Smooth muscle cell (in vitro differentiated cells): ENCODE data around the gene PTH2. TPM values are rescaled to one million over a fixed set of nuclear protein-coding genes. Genes with fewer than 3 reads are reported as not detected.

Experiments used
- DNase-seq: peaks from one replicate; lab custom pipeline; 2025; ENCODE audit not compliant: unreplicated experiment; lab: John Stamatoyannopoulos, UW
- H2AFZ ChIP-seq: fragments of 200-600 bp; sonication (generic); 2 replicates; pipeline ENCODE4 v1.6.0; 2016; ENCODE audit warnings: antibody characterized with exemption, low read depth, mild to moderate bottlenecking
- H3F3A ChIP-seq: fragments of 200-600 bp; sonication (generic); 2 replicates; pipeline ENCODE4 v1.6.0; 2017; ENCODE audit warnings: antibody characterized with exemption, low read depth
- H3K27ac ChIP-seq: fragments of 200-600 bp; sonication (generic); 2 replicates; pipeline ENCODE4 v1.5.1; 2016; ENCODE audit warnings: low read depth, mild to moderate bottlenecking
- H3K27me3 ChIP-seq: fragments of 200-600 bp; sonication (generic); 2 replicates; pipeline ENCODE4 v1.6.1; 2016; ENCODE audit warnings: low read depth, mild to moderate bottlenecking
- H3K36me3 ChIP-seq: fragments of 200-600 bp; sonication (generic); 2 replicates; pipeline ENCODE4 v1.5.1; 2016; ENCODE audit warnings: low read depth
- H3K4me1 ChIP-seq: fragments of 200-600 bp; sonication (generic); 2 replicates; pipeline ENCODE4 v1.5.1; 2016; ENCODE audit warnings: low read depth
- H3K4me2 ChIP-seq: fragments of 200-600 bp; sonication (generic); 2 replicates; pipeline ENCODE4 v1.6.0; 2016; ENCODE audit warnings: mild to moderate bottlenecking
- H3K4me3 ChIP-seq: fragments of 200-600 bp; sonication (generic); 2 replicates; pipeline ENCODE4 v1.5.1; 2016; ENCODE audit warnings: mild to moderate bottlenecking
- H3K79me2 ChIP-seq: fragments of 200-600 bp; sonication (generic); 2 replicates; pipeline ENCODE4 v1.6.0; 2016; ENCODE audit warnings: low read depth, mild to moderate bottlenecking
- H3K9ac ChIP-seq: fragments of 200-600 bp; sonication (generic); 2 replicates; pipeline ENCODE4 v1.6.0; 2016; ENCODE audit warnings: low read depth
- H3K9me3 ChIP-seq: fragments of 200-600 bp; sonication (generic); replicated peaks from 2 replicates; pipeline ENCODE4 v1.5.1; 2016; ENCODE audit warnings: low read depth
- H4K20me1 ChIP-seq: fragments of 200-600 bp; sonication (generic); 2 replicates; pipeline ENCODE4 v1.6.0; 2016; ENCODE audit warnings: low read depth
- CTCF ChIP-seq: fragments of 200-600 bp; sonication (generic); IDR thresholded peaks from 2 replicates; pipeline ENCODE4 v1.5.1; 2017; ENCODE audit warnings: borderline replicate concordance, mild to moderate bottlenecking, antibody characterized with exemption; ENCODE audit not compliant: insufficient read depth, poor library complexity, severe bottlenecking
- WGBS: methylation state at CpG from one replicate; pipeline ENCODE4 v1.1.7; 2016; ENCODE audit warnings: low lambda C conversion rate; 5-methylcytosine and 5-hydroxymethylcytosine counted together
- polyA plus RNA-seq: library from polyadenylated mRNA; unstranded; fragments of >200 nt; fragmentation: Nextera tagmentation; extraction: Ambion mirVana; gene quantifications from 2 replicates; pipeline ENCODE4 v1.2.1, GENCODE V29; 2016
- total RNA-seq: library from RNA; depleted of rRNA; stranded (reverse); fragments of >200 nt; gene quantifications from 2 replicates; pipeline ENCODE4 v1.2.3, GENCODE V29; 2014

Gene PTH2
- total and polyA plus RNA-seq, 2 experiments from 2014 or later, result not detected

- H3K9me3 ChIP-seq, result no peaks in the 10 kb centered on the region
Measured at GRCh38 chr19:49415102-49415809, 8.0 kb downstream of the PTH2 start.

GRCh38 chr19:49414256-49414655, 9.0 kb downstream of the PTH2 start:
- no peaks in the 10 kb centered on the region for H3K9me3 ChIP-seq
- H3K4me1 ChIP-seq, result no peaks in the 10 kb centered on the region
- H2AFZ ChIP-seq, result no peak overlapping the region
- no peak overlapping the region for H3K27ac ChIP-seq
- H3K27me3 ChIP-seq, result peaks cover 17% of the 10 kb centered on the region
- H4K20me1 ChIP-seq, result no peaks in the 10 kb centered on the region
- no peak for DNase-seq
- H3F3A ChIP-seq, result no peaks in the 10 kb centered on the region
- H3K4me3 ChIP-seq, result no peak overlapping the region
- H3K36me3 ChIP-seq, result no peaks in the 10 kb centered on the region
- H3K79me2 ChIP-seq, result no peaks in the 10 kb centered on the region
- no peak overlapping the region for H3K9ac ChIP-seq
- TF ChIP-seq CTCF, result no peak
- no peak overlapping the region for H3K4me2 ChIP-seq
- 95% methylated on average over 3 of the region's 3 CpGs for WGBS

More at GRCh38 chr19:49415102-49415809, 8.0 kb downstream of the PTH2 start:
- Histone ChIP-seq H3K4me2 (no peak overlapping the region), H3K4me3 (no peak overlapping the region), H3K79me2 (no peaks in the 10 kb centered on the region), H3K9ac (no peak overlapping the region), H3K36me3 (no peaks in the 10 kb centered on the region), H3K27ac (no peak overlapping the region), H4K20me1 (no peaks in the 10 kb centered on the region), H3K27me3 (peaks cover 26% of the 10 kb centered on the region), H3F3A (no peaks in the 10 kb centered on the region), H2AFZ (no peak overlapping the region), H3K4me1 (no peaks in the 10 kb centered on the region)
- no peak for DNase-seq
- 58% methylated on average over 15 of the region's 15 CpGs for WGBS
- no peak for TF ChIP-seq CTCF

GRCh38 chr19:49413348-49413747, 9.9 kb downstream of the PTH2 start:
- Histone ChIP-seq H3K79me2 (no peaks in the 10 kb centered on the region), H3K27ac (no peak overlapping the region), H3F3A (no peaks in the 10 kb centered on the region), H3K27me3 (peaks cover 8% of the 10 kb centered on the region), H3K9me3 (no peaks in the 10 kb centered on the region), H3K4me3 (no peak overlapping the region), H4K20me1 (no peaks in the 10 kb centered on the region), H3K4me1 (no peaks in the 10 kb centered on the region), H3K9ac (no peak overlapping the region), H3K4me2 (no peak overlapping the region), H2AFZ (no peak overlapping the region), H3K36me3 (no peaks in the 10 kb centered on the region)
- no peak for TF ChIP-seq CTCF
- 51% methylated on average over 9 of the region's 9 CpGs for WGBS
- no peak for DNase-seq

- no peak for TF ChIP-seq CTCF
- Histone ChIP-seq H3F3A (no peaks in the 10 kb centered on the region), H3K27ac (no peak overlapping the region), H3K4me1 (no peaks in the 10 kb centered on the region), H3K79me2 (no peaks in the 10 kb centered on the region), H3K4me3 (no peak overlapping the region), H3K36me3 (no peaks in the 10 kb centered on the region), H3K9ac (no peak overlapping the region), H4K20me1 (no peaks in the 10 kb centered on the region), H3K27me3 (no peaks in the 10 kb centered on the region), H2AFZ (no peak overlapping the region), H3K9me3 (no peaks in the 10 kb centered on the region), H3K4me2 (no peak overlapping the region)
- no peak for DNase-seq
- 90% methylated on average over 3 of the region's 3 CpGs for WGBS
Measured at GRCh38 chr19:49411681-49412326, 11.4 kb downstream of the PTH2 start.
